Adrenal gland (tissue), 12 donors: ENCODE results near the gene ELOVL7. TPM values are rescaled to one million over a fixed set of nuclear protein-coding genes. Genes with fewer than 3 reads are reported as not detected.

ENCODE experiments used
- DNase-seq, 7 donors: peaks; one replicate each; pipeline ENCODE4 v3.0.0-alpha.2; 2019 to 2020
- H3K27ac ChIP-seq, 5 donors: fragments of 200-600 bp; sonication (generic) in 4 of 5; 1 replicate in 3 of 5; 2 replicates in 2 of 5; pipeline versions ENCODE4 v1.5.1 to v1.8.0; 2016 to 2020; ENCODE audit warnings: mild to moderate bottlenecking in 1 of 5
- H3K27me3 ChIP-seq: fragments of 200-600 bp; 2 replicates; pipeline ENCODE4 v1.8.0; 2021
- H3K36me3 ChIP-seq, 2 donors: fragments of 200-600 bp; replicated peaks in 1 of 2; 1 replicate in 1 of 2; 2 replicates in 1 of 2; pipeline versions ENCODE4 v1.5.1 to v1.8.0; 2018 to 2022
- H3K4me1 ChIP-seq, 2 donors: fragments of 200-600 bp; replicated peaks in 1 of 2; 1 replicate in 1 of 2; 2 replicates in 1 of 2; pipeline versions ENCODE4 v1.5.1 to v1.8.0; 2018 to 2021
- H3K4me3 ChIP-seq, 4 donors: fragments of 200-600 bp; sonication (generic) in 3 of 4; one replicate each; pipeline ENCODE4 v1.5.1; 2016 to 2018
- H3K9me3 ChIP-seq, 3 donors: fragments of 200-600 bp; sonication (generic) in 1 of 3; replicated peaks in 1 of 3; 1 replicate in 2 of 3; 2 replicates in 1 of 3; pipeline versions ENCODE4 v1.5.1 to v1.8.0; 2016 to 2021
- POLR2A ChIP-seq, 2 donors: fragments of 450-650 bp; IDR thresholded peaks; one replicate each; pipeline ENCODE4 v1.6.1; 2017; ENCODE audit warnings: antibody characterized with exemption in 2 of 2, mild to moderate bottlenecking in 2 of 2, moderate library complexity in 1 of 2
- WGBS, 4 donors: extraction: QIAGEN DNeasy Blood & Tissue Kit in 2 of 4; methylation state at CpG; one replicate each; pipeline versions ENCODE4 v1.1.5 to v1.1.7; 2013 to 2017; 5-methylcytosine and 5-hydroxymethylcytosine counted together
- intact Hi-C, 2 donors: fragments of 100-400 bp; cut with DNase I; formaldehyde crosslinking; loops; one replicate each; pipeline versions ENCODE4 v1.14.1 to v1.15.0; 2022 to 2023
- polyA plus RNA-seq, 3 donors: library from polyadenylated mRNA; stranded (reverse); fragments of 200-250 nt in 2 of 3; fragments of 350-450 nt in 1 of 3; fragmentation: Illumina TruSeq in 1 of 3; extraction: RNeasy Lipid Tissue Mini Kit (QIAGEN cat#74804) in 1 of 3; gene quantifications; one replicate each; pipeline ENCODE4 v1.2.3, GENCODE V29; 2013 to 2014
- total RNA-seq, 9 donors: library from RNA; depleted of rRNA in 4 of 9; stranded (reverse); fragments of >200 nt in 4 of 9; fragments of 120-200 nt in 1 of 9; fragmentation: NEBNext Ultra II Directional in 1 of 9; extraction: Animal tissue kit (Norgen Biotek cat#: 25700) in 1 of 9; gene quantifications; one replicate each; pipeline versions ENCODE4 v1.1.0 to v1.2.4, GENCODE V29; 2013 to 2023
- TF ChIP-seq, protein P1 (sequence below), 6 experiments: fragments of 450-650 bp in 4 of 6; fragments of 200-600 bp in 2 of 6; sonication (generic) in 1 of 6; IDR thresholded peaks; 1 replicate in 5 of 6; 2 replicates in 1 of 6; pipeline versions ENCODE4 v1.5.1 to v1.8.0; 2016 to 2021; ENCODE audit warnings: antibody characterized with exemption in 6 of 6, mild to moderate bottlenecking in 2 of 6, moderate library complexity in 1 of 6
- donor health status: healthy with polysubstance abuse.
- donor health status: Bipolar disorder and iron deficiency.
- donor health status: DM: yes; HTN: yes; CAD: no.
- donor health status: DM: no; HTN: no; CAD: no.
- donor health status: DM: no; HTN: no; CAD: no.
- donor health status: DM: yes; HTN: yes; CAD: no.

Gene ELOVL7
- total and polyA plus RNA-seq, 12 donors: 0.88 to 5.1 (median 3.0) TPM

DNA sequence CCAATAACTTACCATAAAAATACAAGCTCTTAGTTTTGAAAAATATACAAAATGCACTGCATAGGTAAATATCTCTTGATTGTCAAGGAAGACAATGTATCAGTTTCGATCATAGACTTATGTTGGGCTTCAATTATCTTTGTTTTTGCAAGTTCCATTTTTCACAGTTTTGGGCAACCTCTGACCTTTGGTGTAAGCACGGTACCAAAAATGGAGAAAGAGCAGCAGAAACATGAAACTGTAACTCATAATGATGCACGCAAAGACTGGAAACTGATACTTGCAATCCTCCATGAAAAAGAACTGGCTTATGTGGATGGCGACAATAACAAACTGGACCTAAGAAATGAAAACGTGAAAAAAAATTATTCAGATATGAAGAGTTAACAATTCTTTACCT, 89.6 kb downstream of the ELOVL7 start:
- TF ChIP-seq POLR2A (IDR thresholded peaks at IDR 0.05): no peak
- TF ChIP-seq, protein P1, sequence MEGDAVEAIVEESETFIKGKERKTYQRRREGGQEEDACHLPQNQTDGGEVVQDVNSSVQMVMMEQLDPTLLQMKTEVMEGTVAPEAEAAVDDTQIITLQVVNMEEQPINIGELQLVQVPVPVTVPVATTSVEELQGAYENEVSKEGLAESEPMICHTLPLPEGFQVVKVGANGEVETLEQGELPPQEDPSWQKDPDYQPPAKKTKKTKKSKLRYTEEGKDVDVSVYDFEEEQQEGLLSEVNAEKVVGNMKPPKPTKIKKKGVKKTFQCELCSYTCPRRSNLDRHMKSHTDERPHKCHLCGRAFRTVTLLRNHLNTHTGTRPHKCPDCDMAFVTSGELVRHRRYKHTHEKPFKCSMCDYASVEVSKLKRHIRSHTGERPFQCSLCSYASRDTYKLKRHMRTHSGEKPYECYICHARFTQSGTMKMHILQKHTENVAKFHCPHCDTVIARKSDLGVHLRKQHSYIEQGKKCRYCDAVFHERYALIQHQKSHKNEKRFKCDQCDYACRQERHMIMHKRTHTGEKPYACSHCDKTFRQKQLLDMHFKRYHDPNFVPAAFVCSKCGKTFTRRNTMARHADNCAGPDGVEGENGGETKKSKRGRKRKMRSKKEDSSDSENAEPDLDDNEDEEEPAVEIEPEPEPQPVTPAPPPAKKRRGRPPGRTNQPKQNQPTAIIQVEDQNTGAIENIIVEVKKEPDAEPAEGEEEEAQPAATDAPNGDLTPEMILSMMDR (IDR thresholded peaks at IDR 0.05): no peak
- Histone ChIP-seq H3K4me3 (no peak overlapping the region), H3K9me3 (no peaks in the 10 kb centered on the region), H3K4me1 (no peaks in the 10 kb centered on the region), H3K27ac (no peak overlapping the region), H3K27me3 (no peaks in the 10 kb centered on the region), H3K36me3 (no peaks in the 10 kb centered on the region)
- WGBS, 4 donors: 87 to 91% (median 89%) methylated on average over 5 of the region's 5 CpGs
- no peak for DNase-seq
- intact Hi-C loops: no loop called here

DNA sequence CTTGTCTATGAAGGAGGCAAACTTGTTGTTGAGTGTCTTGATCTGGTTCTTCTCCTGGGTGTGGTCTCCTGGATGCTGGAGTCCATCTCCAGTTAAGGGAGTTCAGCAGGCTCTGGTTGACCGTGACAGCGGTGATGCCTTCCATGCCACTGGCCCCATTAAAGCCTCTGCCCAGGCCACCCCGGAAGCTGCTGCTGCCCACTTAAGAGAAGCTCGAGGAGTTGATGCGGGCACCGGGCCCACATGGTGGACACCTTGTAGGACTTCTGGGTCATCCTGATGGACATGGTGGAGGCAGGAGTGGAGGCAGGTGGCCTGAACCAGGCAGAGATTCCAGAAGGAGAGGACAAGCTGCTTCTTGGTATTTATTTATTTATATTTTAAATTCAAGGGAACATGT, 99.4 kb downstream of the ELOVL7 start:
- H3K9me3 ChIP-seq: peaks cover 0 to 10% (median 0%) of the 10 kb centered on the region in 3 donors
- DNase-seq: no peak

DNA sequence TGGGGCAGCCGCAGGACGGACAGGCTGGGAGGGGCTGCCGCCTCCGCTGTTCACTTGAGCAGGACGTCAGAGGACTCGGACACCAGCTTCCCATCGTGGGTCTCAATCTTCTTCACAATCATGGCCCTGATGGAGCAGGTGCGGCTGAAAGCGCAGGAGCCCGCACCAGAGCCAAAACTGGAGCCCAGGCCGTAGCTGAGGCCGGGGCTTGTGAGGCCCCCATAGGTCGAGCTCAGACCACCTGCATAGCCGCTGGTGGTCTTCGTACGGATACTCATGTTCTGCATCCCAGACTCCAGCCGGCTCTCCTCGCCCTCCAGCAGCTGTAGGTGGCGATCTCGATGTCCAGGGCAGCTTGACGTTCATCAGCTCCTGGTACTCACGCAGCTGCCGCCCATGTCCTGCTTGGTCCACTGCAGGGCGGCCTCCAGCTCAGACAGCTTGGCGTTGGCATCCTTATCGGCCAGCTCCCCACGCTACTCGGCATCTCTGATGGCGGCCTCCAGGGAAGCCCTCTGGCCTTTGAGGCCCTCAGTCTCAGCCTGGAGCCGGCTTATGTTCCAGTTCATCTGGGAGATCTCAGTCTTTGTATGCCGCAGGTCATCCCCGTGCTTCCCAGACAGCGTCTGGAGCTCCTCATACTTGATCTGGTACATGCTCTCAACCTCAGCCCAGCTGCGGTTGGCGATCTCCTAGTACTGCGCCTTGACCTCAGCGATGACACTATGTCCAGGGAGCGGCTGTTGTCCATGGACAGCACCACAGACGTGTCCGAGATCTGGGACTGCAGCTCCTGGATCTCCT, 100.4 kb downstream of the ELOVL7 start:
- Histone ChIP-seq H3K4me1 (no peaks in the 10 kb centered on the region), H3K36me3 (no peaks in the 10 kb centered on the region), H3K27me3 (no peaks in the 10 kb centered on the region), H3K27ac (no peak overlapping the region), H3K4me3 (no peak overlapping the region), H3K9me3 (peaks cover 0 to 10% (median 0%) of the 10 kb centered on the region in 3 donors)
- no peak for DNase-seq
- TF ChIP-seq, protein P1 (IDR thresholded peaks at IDR 0.05): no peak
- TF ChIP-seq POLR2A (IDR thresholded peaks at IDR 0.05): no peak
- 88 to 94% (median 92%) methylated on average over 32 to 40 of the region's 40 CpGs for WGBS, 4 donors
- intact Hi-C loops: no loop called here

More for the DNA sequence above, 99.4 kb downstream of the ELOVL7 start:
- Histone ChIP-seq H3K4me1 (no peaks in the 10 kb centered on the region), H3K4me3 (no peak overlapping the region), H3K36me3 (no peaks in the 10 kb centered on the region), H3K27ac (no peak overlapping the region), H3K27me3 (no peaks in the 10 kb centered on the region)
- TF ChIP-seq, protein P1 (IDR thresholded peaks at IDR 0.05): no peak
- no peak for TF ChIP-seq POLR2A (IDR thresholded peaks at IDR 0.05)
- intact Hi-C loops: no loop called here
- WGBS, 4 donors: 95 to 100% (median 96%) methylated on average over 1 to 6 of the region's 6 CpGs

DNA sequence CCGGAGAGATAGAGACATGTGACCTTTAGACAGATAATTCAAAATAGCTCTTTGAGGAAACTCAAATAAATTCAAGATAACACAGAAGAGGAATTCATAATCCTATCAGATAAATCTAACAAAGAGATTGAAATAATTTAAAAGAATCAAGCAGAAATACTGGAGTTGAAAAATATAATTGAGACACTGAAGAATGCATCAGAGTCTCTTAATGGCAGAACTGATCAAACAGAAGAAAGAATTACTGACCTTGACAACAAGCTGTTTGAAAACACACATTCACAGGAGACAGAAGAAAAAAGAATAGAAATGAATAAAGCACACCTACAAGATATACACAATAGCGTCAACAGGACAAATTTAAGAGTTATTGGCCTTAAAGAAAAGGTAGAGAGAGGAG, 103.7 kb downstream of the ELOVL7 start:
- Histone ChIP-seq H3K36me3 (no peaks in the 10 kb centered on the region), H3K9me3 (peaks cover 0 to 10% (median 0%) of the 10 kb centered on the region in 3 donors), H3K4me1 (no peaks in the 10 kb centered on the region), H3K4me3 (no peak overlapping the region), H3K27ac (no peak overlapping the region), H3K27me3 (no peaks in the 10 kb centered on the region)
- DNase-seq: no peak
- intact Hi-C loops: no loop called here
- TF ChIP-seq, protein P1 (IDR thresholded peaks at IDR 0.05): no peak
- TF ChIP-seq POLR2A (IDR thresholded peaks at IDR 0.05): no peak
- 88 to 94% (median 90%) methylated on average over 2 of the region's 2 CpGs for WGBS, 4 donors
